Natural killer cell (primary cell): ENCODE measurements around the gene F12. TPM values are rescaled to one million over a fixed set of nuclear protein-coding genes. Genes with fewer than 3 reads are reported as not detected.
A peak's percentile ranks its signal among the peaks of the same experiment; 100 is the strongest.

Experiments
- ATAC-seq, 3 donors: fragments of 150-1000 bp in 2 of 3; fragments of 200-7000 bp in 1 of 3; cut with Tn5 transposase; 1 replicate in 1 of 3; 2 replicates in 2 of 3; pipeline ENCODE4 v1.10.0; 2021; ENCODE audit warnings: mild to moderate bottlenecking in 2 of 3, moderate library complexity in 2 of 3
- DNase-seq, 2 donors: peaks; one replicate each; pipeline versions ENCODE4 v3.0.0 to v3.0.0-alpha.2; 2013 to 2021; ENCODE audit warnings: mixed read lengths in 1 of 2
- H3K27ac ChIP-seq: one replicate; pipeline ENCODE4 v1.5.1; 2013; ENCODE audit warnings: mild to moderate bottlenecking, low read length
- H3K27me3 ChIP-seq: one replicate; pipeline ENCODE4 v1.6.1; 2013; ENCODE audit warnings: low read length; ENCODE audit not compliant: control insufficient read depth, insufficient read depth
- H3K36me3 ChIP-seq: one replicate; pipeline ENCODE4 v1.6.1; 2013; ENCODE audit warnings: low read length; ENCODE audit not compliant: control insufficient read depth, insufficient read depth
- H3K4me1 ChIP-seq: one replicate; pipeline ENCODE4 v1.6.1; 2013; ENCODE audit warnings: low read length; ENCODE audit not compliant: control insufficient read depth, insufficient read depth
- H3K4me3 ChIP-seq: one replicate; pipeline ENCODE4 v1.5.1; 2013; ENCODE audit warnings: low read length
- H3K9me3 ChIP-seq: one replicate; pipeline ENCODE4 v1.6.1; 2013; ENCODE audit warnings: low read length; ENCODE audit not compliant: control insufficient read depth, insufficient read depth
- H3K27ac Mint-ChIP-seq, 2 donors: one replicate each; pipeline ENCODE4 v1.8.0; 2022; ENCODE audit warnings: mild to moderate bottlenecking in 2 of 2, mixed read lengths in 2 of 2, moderate library complexity in 1 of 2
- H3K27me3 Mint-ChIP-seq, 2 donors: one replicate each; pipeline ENCODE4 v1.8.0; 2022; ENCODE audit warnings: low read depth in 2 of 2, mixed read lengths in 2 of 2
- H3K36me3 Mint-ChIP-seq: one replicate; pipeline ENCODE4 v1.8.0; 2022; ENCODE audit warnings: mixed read lengths
- H3K4me1 Mint-ChIP-seq, 2 donors: one replicate each; pipeline ENCODE4 v1.8.0; 2022; ENCODE audit warnings: mixed read lengths in 2 of 2
- H3K4me3 Mint-ChIP-seq: one replicate; pipeline ENCODE4 v1.8.0; 2022; ENCODE audit warnings: mild to moderate bottlenecking, moderate library complexity, mixed read lengths
- H3K9me3 Mint-ChIP-seq, 2 donors: one replicate each; pipeline ENCODE4 v1.8.0; 2022; ENCODE audit warnings: mixed read lengths in 2 of 2
- WGBS: methylation state at CpG from one replicate; pipeline ENCODE4 v1.1.7; 2013; ENCODE audit warnings: missing lambda C conversion rate; ENCODE audit not compliant: insufficient coverage; 5-methylcytosine and 5-hydroxymethylcytosine counted together
- intact Hi-C: fragments of 100-400 bp; cut with micrococcal nuclease; formaldehyde crosslinking; loops from one replicate; pipeline ENCODE4 v1.14.2; 2022
- total RNA-seq, 4 donors: library from RNA; stranded (reverse); fragments of 120-200 nt in 1 of 4; gene quantifications; one replicate each; pipeline versions ENCODE4 v1.2.3 to v1.2.4, GENCODE V29; 2013 to 2022
- TF ChIP-seq, protein P1 (sequence below): fragments of 200-600 bp; IDR thresholded peaks from one replicate; pipeline ENCODE4 v1.8.0; 2022; ENCODE audit warnings: antibody characterized with exemption

The F12 gene
- total RNA-seq, 3 donors from 2014 or later (not counting 1 experiment from before 2014, with no cell fraction given): 0.66 to 1.7 (median 0.93) TPM

- peak; percentile 68 to 77 (median 73) for ATAC-seq
- 42% methylated on average over 21 of the region's 21 CpGs for WGBS
- H3K4me3 ChIP-seq: no peak overlapping the region
Observed at GRCh38 chr5:177389241-177390169, 19.9 kb downstream of the F12 start.

GRCh38 chr5:177388521-177389052 is 20.8 kb downstream of the F12 start:
- H3K4me3 Mint-ChIP-seq: peak overlapping the region; percentile 17
- peaks cover 0 to 2% of the 10 kb centered on the region in 2 donors for H3K27me3 Mint-ChIP-seq
- no peaks in the 10 kb centered on the region for H3K9me3 ChIP-seq
- no peaks in the 10 kb centered on the region for H3K36me3 Mint-ChIP-seq
- 86% methylated on average over 10 of the region's 10 CpGs for WGBS
- H3K4me1 ChIP-seq: peaks cover 73% of the 10 kb centered on the region
- H3K27ac ChIP-seq: peak overlapping the region; percentile 79
- TF ChIP-seq, protein P1, sequence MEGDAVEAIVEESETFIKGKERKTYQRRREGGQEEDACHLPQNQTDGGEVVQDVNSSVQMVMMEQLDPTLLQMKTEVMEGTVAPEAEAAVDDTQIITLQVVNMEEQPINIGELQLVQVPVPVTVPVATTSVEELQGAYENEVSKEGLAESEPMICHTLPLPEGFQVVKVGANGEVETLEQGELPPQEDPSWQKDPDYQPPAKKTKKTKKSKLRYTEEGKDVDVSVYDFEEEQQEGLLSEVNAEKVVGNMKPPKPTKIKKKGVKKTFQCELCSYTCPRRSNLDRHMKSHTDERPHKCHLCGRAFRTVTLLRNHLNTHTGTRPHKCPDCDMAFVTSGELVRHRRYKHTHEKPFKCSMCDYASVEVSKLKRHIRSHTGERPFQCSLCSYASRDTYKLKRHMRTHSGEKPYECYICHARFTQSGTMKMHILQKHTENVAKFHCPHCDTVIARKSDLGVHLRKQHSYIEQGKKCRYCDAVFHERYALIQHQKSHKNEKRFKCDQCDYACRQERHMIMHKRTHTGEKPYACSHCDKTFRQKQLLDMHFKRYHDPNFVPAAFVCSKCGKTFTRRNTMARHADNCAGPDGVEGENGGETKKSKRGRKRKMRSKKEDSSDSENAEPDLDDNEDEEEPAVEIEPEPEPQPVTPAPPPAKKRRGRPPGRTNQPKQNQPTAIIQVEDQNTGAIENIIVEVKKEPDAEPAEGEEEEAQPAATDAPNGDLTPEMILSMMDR: no peak
- H3K27ac Mint-ChIP-seq: peak overlapping the region; percentile 81 to 82
- H3K36me3 ChIP-seq: no peaks in the 10 kb centered on the region
- H3K4me1 Mint-ChIP-seq: peaks cover 36 to 42% of the 10 kb centered on the region in 2 donors
- H3K27me3 ChIP-seq: no peaks in the 10 kb centered on the region
- DNase-seq: peak in 1 of 2 donors; percentile 26
- no peak overlapping the region for H3K4me3 ChIP-seq
- intact Hi-C loops: no loop called here
- ATAC-seq: no peak
- no peaks in the 10 kb centered on the region for H3K9me3 Mint-ChIP-seq

More at GRCh38 chr5:177389241-177390169, 19.9 kb downstream of the F12 start:
- Mint-ChIP-seq H3K36me3 (no peaks in the 10 kb centered on the region), H3K9me3 (no peaks in the 10 kb centered on the region), H3K4me3 (peak overlapping the region; percentile 52), H3K27me3 (peaks cover 0 to 2% of the 10 kb centered on the region in 2 donors), H3K4me1 (peaks cover 36 to 42% of the 10 kb centered on the region in 2 donors), H3K27ac (peak overlapping the region; percentile 81 to 82)
- no peaks in the 10 kb centered on the region for H3K9me3 ChIP-seq
- no peaks in the 10 kb centered on the region for H3K27me3 ChIP-seq
- H3K36me3 ChIP-seq: no peaks in the 10 kb centered on the region
- DNase-seq: peak; percentile 41 to 87
- peak overlapping the region; percentile 79 for H3K27ac ChIP-seq
- intact Hi-C loops: loop anchor here (1.0 to 5.0 kb wide), 4 partner anchors 14 to 112 kb away; partner anchors contain the start of gene RGS14
- H3K4me1 ChIP-seq: peaks cover 70% of the 10 kb centered on the region
- TF ChIP-seq, protein P1: no peak

- DNase-seq (no peak), ATAC-seq (no peak)
- Mint-ChIP-seq H3K4me3 (no peak overlapping the region), H3K4me1 (peaks cover 36 to 44% of the 10 kb centered on the region in 2 donors), H3K9me3 (no peaks in the 10 kb centered on the region), H3K27me3 (peaks cover 2% of the 10 kb centered on the region in 2 donors), H3K36me3 (no peaks in the 10 kb centered on the region), H3K27ac (no peak overlapping the region)
- no peak overlapping the region for H3K27ac ChIP-seq
- H3K36me3 ChIP-seq: no peaks in the 10 kb centered on the region
- TF ChIP-seq, protein P1: no peak
- H3K4me1 ChIP-seq: peaks cover 67% of the 10 kb centered on the region
- H3K27me3 ChIP-seq: no peaks in the 10 kb centered on the region
- WGBS: 89% methylated on average over 14 of the region's 14 CpGs
- no peak overlapping the region for H3K4me3 ChIP-seq
- intact Hi-C loops: no loop called here
- H3K9me3 ChIP-seq: no peaks in the 10 kb centered on the region
Observed at GRCh38 chr5:177387405-177387804, 22.0 kb downstream of the F12 start.
